Measurements from ENCODE around the gene PPP6R2.
"Not testable (repeated sequence)": the region's sequence is repeated elsewhere in the genome, so short reads cannot be mapped to it uniquely, and the experiment has no call there.

The PPP6R2 gene

GRCh38 chr22:50360578-50360977 lies 17.5 kb downstream of the PPP6R2 start:
- Mint-ChIP-seq H3K4me3 (peak overlapping the region in 1 of 2 donors; percentile 61), H3K27me3 (no peaks in the 10 kb centered on the region), H3K36me3 (ENCODE audit: insufficient read depth) (peaks cover 39% of the 10 kb centered on the region), H3K4me1 (ENCODE audit: low read depth in 2 of 2) (peaks cover 36 to 43% of the 10 kb centered on the region in 2 donors), H3K27ac (peak overlapping the region; percentile 86 to 95), H3K9me3 (no peaks in the 10 kb centered on the region)
- DNase-seq, result no peak
- ATAC-seq (replicated peaks), result no peak

- Mint-ChIP-seq H3K27me3 (no peaks in the 10 kb centered on the region), H3K36me3 (ENCODE audit: insufficient read depth) (peaks cover 35% of the 10 kb centered on the region), H3K9me3 (no peaks in the 10 kb centered on the region), H3K4me1 (ENCODE audit: low read depth in 2 of 2) (peaks cover 38 to 47% of the 10 kb centered on the region in 2 donors), H3K4me3 (peak overlapping the region; percentile 61 to 68), H3K27ac (peak overlapping the region; percentile 86 to 95)
- ATAC-seq (replicated peaks) (peak; percentile 61), DNase-seq (no peak)
Measured at GRCh38 chr22:50361222-50361621, 18.1 kb downstream of the PPP6R2 start.

- Mint-ChIP-seq H3K27ac (peak overlapping the region; percentile 86 to 95), H3K4me3 (peak overlapping the region; percentile 61 to 68), H3K9me3 (no peaks in the 10 kb centered on the region), H3K27me3 (no peaks in the 10 kb centered on the region), H3K36me3 (ENCODE audit: insufficient read depth) (peaks cover 35% of the 10 kb centered on the region), H3K4me1 (ENCODE audit: low read depth in 2 of 2) (peaks cover 41 to 51% of the 10 kb centered on the region in 2 donors)
- DNase-seq, result no peak
- peak; percentile 78 for ATAC-seq (replicated peaks)
Measured at GRCh38 chr22:50361688-50362087, 18.6 kb downstream of the PPP6R2 start.

- Mint-ChIP-seq H3K4me3 (peak overlapping the region in 1 of 2 donors; percentile 17), H3K4me1 (ENCODE audit: low read depth in 2 of 2) (peaks cover 47 to 51% of the 10 kb centered on the region in 2 donors), H3K27me3 (no peaks in the 10 kb centered on the region), H3K9me3 (no peaks in the 10 kb centered on the region), H3K36me3 (ENCODE audit: insufficient read depth) (peaks cover 34% of the 10 kb centered on the region), H3K27ac (peak overlapping the region; percentile 86 to 95)
- no peak for DNase-seq
- ATAC-seq (replicated peaks), result no peak
Measured at GRCh38 chr22:50363166-50363802, 20.2 kb downstream of the PPP6R2 start.

GRCh38 chr22:50363803-50364194 lies 20.7 kb downstream of the PPP6R2 start:
- Mint-ChIP-seq H3K36me3 (ENCODE audit: insufficient read depth) (peaks cover 34% of the 10 kb centered on the region), H3K4me1 (ENCODE audit: low read depth in 2 of 2) (peaks cover 47 to 51% of the 10 kb centered on the region in 2 donors), H3K27ac (peak overlapping the region in 1 of 2 donors; percentile 95)
- DNase-seq; H3K9me3 Mint-ChIP-seq; ATAC-seq (replicated peaks); H3K27me3 Mint-ChIP-seq; H3K4me3 Mint-ChIP-seq: not testable (repeated sequence)

- Mint-ChIP-seq H3K36me3 (ENCODE audit: insufficient read depth) (peaks cover 38% of the 10 kb centered on the region), H3K4me1 (ENCODE audit: low read depth in 2 of 2) (peaks cover 21 to 28% of the 10 kb centered on the region in 2 donors), H3K4me3 (no peak overlapping the region), H3K9me3 (no peaks in the 10 kb centered on the region), H3K27ac (peak overlapping the region in 1 of 2 donors; percentile 81), H3K27me3 (no peaks in the 10 kb centered on the region)
- no peak for ATAC-seq (replicated peaks)
- DNase-seq, result no peak
Measured at GRCh38 chr22:50367778-50368500, 24.8 kb downstream of the PPP6R2 start.

GRCh38 chr22:50371101-50371648 lies 28.0 kb downstream of the PPP6R2 start:
- DNase-seq (no peak), ATAC-seq (replicated peaks) (no peak)
- Mint-ChIP-seq H3K36me3 (ENCODE audit: insufficient read depth) (peaks cover 62% of the 10 kb centered on the region), H3K9me3 (no peaks in the 10 kb centered on the region), H3K27ac (no peak overlapping the region), H3K4me1 (ENCODE audit: low read depth in 2 of 2) (peaks cover 13 to 14% of the 10 kb centered on the region in 2 donors), H3K27me3 (no peaks in the 10 kb centered on the region), H3K4me3 (no peak overlapping the region)

GRCh38 chr22:50376085-50376651 lies 33.0 kb downstream of the PPP6R2 start:
- Mint-ChIP-seq H3K27me3 (no peaks in the 10 kb centered on the region), H3K36me3 (ENCODE audit: insufficient read depth) (peaks cover 78% of the 10 kb centered on the region), H3K4me1 (ENCODE audit: low read depth in 2 of 2) (peaks cover 1 to 6% of the 10 kb centered on the region in 2 donors), H3K9me3 (no peaks in the 10 kb centered on the region), H3K4me3 (no peak overlapping the region), H3K27ac (no peak overlapping the region)
- ATAC-seq (replicated peaks) (no peak), DNase-seq (no peak)

GRCh38 chr22:50381021-50381555 lies 38.0 kb downstream of the PPP6R2 start:
- not testable (repeated sequence) for H3K27me3 Mint-ChIP-seq, H3K9me3 Mint-ChIP-seq
- Mint-ChIP-seq H3K4me1 (ENCODE audit: low read depth in 2 of 2) (peaks cover 7 to 17% of the 10 kb centered on the region in 2 donors), H3K4me3 (peak overlapping the region in 1 of 2 donors; percentile 2), H3K27ac (peak overlapping the region; percentile 71 to 79), H3K36me3 (ENCODE audit: insufficient read depth) (peaks cover 55% of the 10 kb centered on the region)
- DNase-seq (peak in 1 of 3 experiments; percentile 21), ATAC-seq (replicated peaks) (peak; percentile 51)

GRCh38 chr22:50396751-50397370 lies 53.7 kb downstream of the PPP6R2 start:
- Mint-ChIP-seq H3K4me1 (ENCODE audit: low read depth in 2 of 2) (peaks cover 30 to 35% of the 10 kb centered on the region in 2 donors), H3K27me3 (no peaks in the 10 kb centered on the region), H3K27ac (peak overlapping the region; percentile 39 to 73), H3K36me3 (ENCODE audit: insufficient read depth) (peaks cover 45% of the 10 kb centered on the region), H3K4me3 (peak overlapping the region; percentile 18 to 42), H3K9me3 (no peaks in the 10 kb centered on the region)
- no peak for DNase-seq
- peak; percentile 26 for ATAC-seq (replicated peaks)

GRCh38 chr22:50397371-50398060 lies 54.4 kb downstream of the PPP6R2 start:
- peak overlapping the region in 1 of 2 donors; percentile 18 for H3K4me3 Mint-ChIP-seq
- not testable (repeated sequence) for H3K9me3 Mint-ChIP-seq; DNase-seq; ATAC-seq (replicated peaks); H3K27me3 Mint-ChIP-seq
- peaks cover 32 to 36% of the 10 kb centered on the region in 2 donors for H3K4me1 Mint-ChIP-seq (ENCODE audit: low read depth in 2 of 2)
- H3K27ac Mint-ChIP-seq, result peak overlapping the region; percentile 73 to 93
- peaks cover 45% of the 10 kb centered on the region for H3K36me3 Mint-ChIP-seq (ENCODE audit: insufficient read depth)

- DNase-seq (no peak), ATAC-seq (replicated peaks) (no peak)
- peak overlapping the region; percentile 37 to 50 for H3K4me3 Mint-ChIP-seq
- no peaks in the 10 kb centered on the region for H3K9me3 Mint-ChIP-seq
- no peaks in the 10 kb centered on the region for H3K27me3 Mint-ChIP-seq
- peaks cover 30 to 34% of the 10 kb centered on the region in 2 donors for H3K4me1 Mint-ChIP-seq (ENCODE audit: low read depth in 2 of 2)
- H3K27ac Mint-ChIP-seq, result peak overlapping the region; percentile 82 to 93
- peaks cover 42% of the 10 kb centered on the region for H3K36me3 Mint-ChIP-seq (ENCODE audit: insufficient read depth)
Measured at GRCh38 chr22:50398831-50399648, 55.9 kb downstream of the PPP6R2 start.

Measured in effector memory CD8-positive, alpha-beta T cell (primary cell).